ELF-1 (cell line): Measurements from ENCODE around the gene SH3BP1.
"Not testable (repeated sequence)": the region's sequence is repeated elsewhere in the genome, so short reads cannot be mapped to it uniquely, and the experiment has no call there.

Experiments
- DNase-seq: peaks from one replicate; pipeline ENCODE4 v3.0.0-alpha.2; 2016; ENCODE audit warnings: low read depth, low spot score

The SH3BP1 gene

GRCh38 chr22:37633089-37633624 lies 6.3 kb upstream of the SH3BP1 start:
- DNase-seq: no peak

- peak; percentile 71 for DNase-seq
Observed at GRCh38 chr22:37633625-37634416, 5.6 kb upstream of the SH3BP1 start.

- DNase-seq: no peak
Observed at GRCh38 chr22:37634417-37634924, 5.0 kb upstream of the SH3BP1 start.

- DNase-seq: no peak
Observed at GRCh38 chr22:37635157-37635556, 4.3 kb upstream of the SH3BP1 start.

GRCh38 chr22:37636186-37636948 lies 3.1 kb upstream of the SH3BP1 start:
- peak; percentile 64 for DNase-seq

- DNase-seq: no peak
Observed at GRCh38 chr22:37636949-37637273, 2.6 kb upstream of the SH3BP1 start.

GRCh38 chr22:37638391-37639069 lies 939 bp upstream of the SH3BP1 start:
- DNase-seq: no peak

GRCh38 chr22:37639771-37640590 lies 512 bp downstream of the SH3BP1 start:
- DNase-seq: peak; percentile 56

GRCh38 chr22:37640591-37641560 lies 1.4 kb downstream of the SH3BP1 start:
- DNase-seq: no peak

- DNase-seq: no peak
Observed at GRCh38 chr22:37641561-37641949, 2.1 kb downstream of the SH3BP1 start.

- peak; percentile 88 for DNase-seq
Observed at GRCh38 chr22:37643225-37643847, 3.9 kb downstream of the SH3BP1 start.

- DNase-seq: no peak
Observed at GRCh38 chr22:37647317-37647716, 7.8 kb downstream of the SH3BP1 start.

- no peak for DNase-seq
Observed at GRCh38 chr22:37647928-37648327, 8.5 kb downstream of the SH3BP1 start.

GRCh38 chr22:37650463-37651136 lies 11.1 kb downstream of the SH3BP1 start:
- DNase-seq: no peak

- DNase-seq: no peak
Observed at GRCh38 chr22:37654563-37655251, 15.2 kb downstream of the SH3BP1 start.

GRCh38 chr22:37655252-37655563 lies 15.7 kb downstream of the SH3BP1 start:
- DNase-seq: no peak

GRCh38 chr22:37656583-37656982 lies 17.1 kb downstream of the SH3BP1 start:
- DNase-seq: not testable (repeated sequence)

- DNase-seq: no peak
Observed at GRCh38 chr22:37657590-37658132, 18.2 kb downstream of the SH3BP1 start.
